Upper lobe of left lung (tissue), 4 donors: Measurements from ENCODE around the gene GRID1.

Experiments used
- EP300 ChIP-seq, 4 donors: sonication (generic); formaldehyde crosslinking; IDR thresholded peaks; one replicate each; pipeline ENCODE4 v1.5.1; 2017; ENCODE audit warnings: antibody characterized with exemption in 4 of 4, control low read depth in 2 of 4
- POLR2A ChIP-seq, 4 donors: fragments of 450-650 bp; IDR thresholded peaks; one replicate each; pipeline ENCODE4 v1.5.1; 2016 to 2017; ENCODE audit warnings: antibody characterized with exemption in 4 of 4, mild to moderate bottlenecking in 2 of 4
- POLR2AphosphoS5 ChIP-seq, 2 donors: sonication (generic); formaldehyde crosslinking; IDR thresholded peaks; one replicate each; pipeline ENCODE4 v1.5.1; 2017; ENCODE audit warnings: antibody characterized with exemption in 2 of 2
- TF ChIP-seq, protein P1 (sequence below), 6 experiments: fragments of 450-650 bp in 4 of 6; fragments of 200-600 bp in 2 of 6; sonication (generic) in 2 of 6; IDR thresholded peaks; one replicate each; pipeline ENCODE4 v1.5.1; 2016 to 2019; ENCODE audit warnings: antibody characterized with exemption in 6 of 6

GRCh38 chr10:86255405-86256251 is 111.0 kb downstream of the GRID1 start:
- TF ChIP-seq, protein P1, sequence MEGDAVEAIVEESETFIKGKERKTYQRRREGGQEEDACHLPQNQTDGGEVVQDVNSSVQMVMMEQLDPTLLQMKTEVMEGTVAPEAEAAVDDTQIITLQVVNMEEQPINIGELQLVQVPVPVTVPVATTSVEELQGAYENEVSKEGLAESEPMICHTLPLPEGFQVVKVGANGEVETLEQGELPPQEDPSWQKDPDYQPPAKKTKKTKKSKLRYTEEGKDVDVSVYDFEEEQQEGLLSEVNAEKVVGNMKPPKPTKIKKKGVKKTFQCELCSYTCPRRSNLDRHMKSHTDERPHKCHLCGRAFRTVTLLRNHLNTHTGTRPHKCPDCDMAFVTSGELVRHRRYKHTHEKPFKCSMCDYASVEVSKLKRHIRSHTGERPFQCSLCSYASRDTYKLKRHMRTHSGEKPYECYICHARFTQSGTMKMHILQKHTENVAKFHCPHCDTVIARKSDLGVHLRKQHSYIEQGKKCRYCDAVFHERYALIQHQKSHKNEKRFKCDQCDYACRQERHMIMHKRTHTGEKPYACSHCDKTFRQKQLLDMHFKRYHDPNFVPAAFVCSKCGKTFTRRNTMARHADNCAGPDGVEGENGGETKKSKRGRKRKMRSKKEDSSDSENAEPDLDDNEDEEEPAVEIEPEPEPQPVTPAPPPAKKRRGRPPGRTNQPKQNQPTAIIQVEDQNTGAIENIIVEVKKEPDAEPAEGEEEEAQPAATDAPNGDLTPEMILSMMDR (IDR thresholded peaks at IDR 0.05): no peak
- TF ChIP-seq POLR2AphosphoS5 (IDR thresholded peaks at IDR 0.05): no peak
- TF ChIP-seq EP300 (IDR thresholded peaks at IDR 0.05): no peak
- TF ChIP-seq POLR2A (IDR thresholded peaks at IDR 0.05): no peak
